ENCODE measurements around the gene DOK6.
"Not testable (repeated sequence)": the region's sequence is repeated elsewhere in the genome, so short reads cannot be mapped to it uniquely, and the experiment has no call there.

DOK6 gene

DNA sequence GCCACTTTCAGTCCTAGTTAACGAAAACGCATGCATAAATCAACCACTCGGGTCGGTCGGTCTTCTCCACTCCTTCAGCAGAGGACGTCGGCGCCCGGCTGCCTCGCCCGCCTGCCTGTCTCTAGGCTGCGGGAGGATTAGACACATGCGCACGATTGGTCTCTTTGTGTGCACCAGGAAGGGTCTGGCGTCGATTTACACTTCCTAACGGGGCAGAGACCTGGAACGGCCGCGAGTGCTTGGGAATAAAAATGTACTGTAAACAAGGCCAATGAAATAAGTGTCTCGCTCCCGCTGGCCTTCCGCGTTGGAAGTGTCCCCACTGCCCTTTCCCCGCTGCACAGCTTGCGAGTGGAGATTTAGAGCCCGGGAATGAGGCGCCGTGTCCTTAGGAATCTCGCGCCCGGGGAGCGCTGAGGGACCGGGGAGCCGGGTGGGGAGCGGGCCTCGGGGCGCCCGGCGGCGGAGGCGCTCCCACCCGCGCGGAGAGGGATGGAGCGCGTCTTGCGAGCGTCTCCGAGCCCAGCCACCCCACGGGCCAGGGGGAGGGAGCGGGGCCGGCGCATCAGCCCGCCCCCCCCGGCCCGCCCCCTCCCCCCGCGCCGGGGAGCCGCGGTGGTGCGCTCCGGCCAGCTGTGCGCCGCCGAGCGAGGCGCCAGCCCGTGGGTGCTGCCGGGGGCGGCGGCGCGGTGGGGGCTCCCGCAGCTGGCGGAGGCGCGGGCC lies at the start of gene DOK6:
TSS of gene DOK6 (plus strand) at position 636 of the 723 bp plus-strand sequence.
- DNase-seq = peak in 1 of 3 donors; percentile 17

- DNase-seq = no peak
Measured at GRCh38 chr18:69353023-69353422, 47.7 kb upstream of the DOK6 start.

GRCh38 chr18:69357590-69357989 lies 43.1 kb upstream of the DOK6 start:
- DNase-seq = no peak

DNA sequence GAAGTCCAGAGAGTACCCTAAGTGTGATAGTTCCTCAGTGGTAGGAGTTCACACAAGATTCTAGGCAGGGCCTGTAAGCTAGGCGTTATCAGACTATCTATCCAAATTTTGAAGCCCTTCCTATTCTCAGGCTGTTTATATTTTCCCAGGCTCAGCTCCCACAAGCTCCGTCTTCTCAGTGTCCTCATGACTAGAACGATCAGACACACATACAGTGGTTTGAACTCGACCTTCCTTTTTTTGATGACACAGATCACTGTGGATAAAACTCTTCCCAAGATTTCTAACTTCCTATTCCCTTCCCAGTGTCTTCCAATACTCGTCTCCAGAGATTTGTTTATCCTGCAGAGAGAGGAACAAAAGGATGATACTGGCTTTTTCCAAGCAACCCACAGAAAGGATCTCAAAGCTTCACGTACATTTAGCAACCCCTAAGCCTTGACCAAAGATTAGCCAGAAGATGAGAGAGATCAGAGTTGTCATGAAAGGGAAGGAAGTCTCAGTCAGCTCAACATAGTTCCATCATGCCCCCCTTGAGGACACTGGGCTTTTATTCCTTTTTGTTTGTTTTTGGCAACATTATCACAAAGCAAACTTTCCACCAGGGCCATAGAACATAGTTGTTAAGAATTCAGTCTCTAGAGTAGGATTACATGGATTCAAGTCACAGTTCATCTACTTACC lies 42.3 kb upstream of the DOK6 start:
- no peak for DNase-seq

GRCh38 chr18:69359768-69360167 lies 40.9 kb upstream of the DOK6 start:
- not testable (repeated sequence) for DNase-seq

GRCh38 chr18:69364930-69365329 lies 35.8 kb upstream of the DOK6 start:
- DNase-seq = no peak

DNA sequence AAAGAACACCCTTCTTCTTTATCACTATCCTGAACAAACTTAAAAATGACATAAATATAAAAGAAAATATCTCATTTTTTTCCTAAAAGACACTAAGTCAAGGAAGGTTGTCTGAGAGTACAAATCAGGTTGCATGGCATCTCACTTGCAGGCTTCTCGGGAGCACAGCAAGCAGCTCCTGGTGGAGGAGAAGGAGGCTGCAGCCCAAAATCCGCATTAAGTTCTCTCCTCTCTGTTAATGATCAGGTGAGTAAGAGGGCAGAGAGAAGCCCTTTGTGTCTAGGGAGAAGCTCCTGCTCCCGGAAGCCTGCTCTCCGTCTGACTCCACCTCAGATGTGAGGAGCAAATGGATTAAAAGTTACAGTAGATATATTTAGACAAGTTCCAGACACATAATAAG lies 35.0 kb upstream of the DOK6 start:
- no peak for DNase-seq

DNA sequence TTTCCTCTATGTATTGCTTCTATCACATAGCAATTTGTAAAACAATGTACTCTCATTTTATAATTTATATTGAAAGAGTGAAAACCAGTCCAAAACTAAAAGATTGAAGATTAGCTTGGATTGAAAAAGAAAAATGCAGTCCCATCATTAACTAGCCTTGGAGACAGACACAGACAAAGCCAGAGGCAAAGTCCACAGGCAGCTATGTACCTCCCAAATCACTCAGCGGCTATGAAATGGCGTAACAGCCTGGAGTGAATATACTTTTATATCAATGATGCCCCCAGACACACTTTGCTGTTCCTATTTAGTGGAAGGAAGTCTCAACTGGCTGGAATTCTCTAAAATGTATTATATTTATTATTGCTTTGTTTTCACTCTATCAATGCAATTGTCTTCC lies 33.6 kb upstream of the DOK6 start:
- no peak for DNase-seq

DNA sequence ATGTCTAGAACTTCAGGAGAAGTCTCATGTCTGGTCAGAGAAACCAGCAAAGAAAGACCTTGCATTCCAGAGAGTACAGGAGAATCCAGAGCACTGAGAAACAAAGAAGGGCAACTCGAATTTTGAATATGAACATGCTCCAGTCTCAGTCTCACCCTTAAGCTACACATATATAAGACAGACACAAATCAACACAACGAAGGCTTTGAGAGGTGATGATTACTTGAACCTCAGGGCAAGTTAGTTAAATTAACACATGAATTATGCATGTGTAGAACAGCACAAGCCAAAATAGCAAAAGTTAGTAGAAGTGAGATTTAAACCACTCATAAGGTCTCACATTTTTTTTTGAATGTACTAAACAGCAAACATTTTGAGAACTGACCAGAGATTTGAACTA lies 29.0 kb upstream of the DOK6 start:
- no peak for DNase-seq

- DNase-seq = no peak
Measured at GRCh38 chr18:69380324-69380723, 20.4 kb upstream of the DOK6 start.

DNA sequence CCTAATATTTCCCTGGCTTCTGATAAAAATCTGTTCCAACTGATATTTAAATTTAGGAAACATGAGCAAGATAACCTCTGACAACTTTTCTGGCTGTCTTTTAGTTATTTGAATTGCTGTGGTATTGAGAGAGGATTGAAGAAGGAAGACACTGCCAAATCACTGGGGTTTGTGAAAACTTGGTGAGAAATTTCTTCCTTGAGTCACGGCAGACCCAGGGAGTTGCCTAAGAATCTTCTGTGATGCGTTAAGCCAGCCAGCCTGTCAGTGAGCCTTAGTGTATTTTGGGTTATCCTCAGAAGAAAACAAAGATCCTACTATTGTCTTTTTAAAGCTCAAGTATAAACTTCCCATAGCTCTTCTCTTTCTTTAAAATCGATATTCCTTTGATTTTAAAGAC lies 17.5 kb upstream of the DOK6 start:
- DNase-seq = no peak

- no peak for DNase-seq
Measured at GRCh38 chr18:69387186-69387585, 13.5 kb upstream of the DOK6 start.

DNA sequence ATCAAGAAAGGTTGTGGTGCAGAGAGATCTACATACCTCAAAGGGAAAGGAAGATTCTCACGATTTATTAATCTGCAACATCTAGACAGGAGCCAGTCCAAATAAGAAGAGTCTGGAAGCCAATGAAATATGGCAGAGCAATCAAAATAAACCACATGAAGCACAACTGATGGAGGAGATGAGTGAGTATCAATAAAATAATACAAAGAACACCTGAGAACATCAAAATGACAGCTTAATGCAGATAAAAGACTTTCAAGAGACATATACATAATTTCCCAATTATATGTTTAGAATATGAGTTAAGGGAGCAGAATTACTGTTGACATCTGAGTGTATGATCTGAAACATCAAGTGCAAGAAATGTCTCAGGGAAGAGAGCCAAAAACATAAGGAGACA lies 12.5 kb upstream of the DOK6 start:
- DNase-seq = no peak

GRCh38 chr18:69397096-69397495 lies 3.6 kb upstream of the DOK6 start:
- DNase-seq = peak in 1 of 3 donors; percentile 14

DNA sequence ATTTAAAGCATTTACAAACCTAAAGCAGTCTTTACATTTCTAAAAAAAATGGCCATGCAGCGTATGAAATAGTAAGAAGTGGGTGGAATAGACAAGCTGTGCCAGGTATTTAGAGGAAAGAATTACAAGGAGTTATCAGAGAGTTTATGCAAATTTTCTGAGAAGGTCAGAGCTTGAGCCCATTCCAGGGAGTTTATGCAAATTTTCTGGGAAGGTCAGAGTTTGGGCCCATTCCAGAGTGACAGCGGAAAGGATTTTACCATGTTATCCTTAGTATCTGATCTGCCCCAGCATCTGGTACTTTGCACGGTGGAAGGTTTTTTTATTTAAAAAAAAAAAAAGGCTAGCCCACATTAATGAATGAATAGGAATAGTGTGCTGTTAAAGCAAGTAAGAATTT lies 1.4 kb upstream of the DOK6 start:
- DNase-seq = peak in 1 of 3 donors; percentile 14

DNA sequence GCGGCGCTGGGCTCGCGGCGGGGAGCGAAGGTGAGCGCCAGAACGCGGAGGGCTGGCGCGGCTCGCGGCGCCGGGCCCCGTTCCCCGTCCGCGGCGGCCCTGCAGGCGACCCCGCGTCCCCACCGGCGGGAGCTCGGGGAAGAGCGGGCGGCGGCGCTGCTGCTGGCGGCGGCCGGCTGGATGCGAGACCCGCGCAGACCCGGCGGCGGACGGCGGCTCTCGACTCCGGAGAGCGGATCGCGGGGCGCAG lies 213 bp downstream of the DOK6 start:
- peak in 1 of 3 donors; percentile 4 for DNase-seq

GRCh38 chr18:69401226-69401971 lies 711 bp downstream of the DOK6 start:
- DNase-seq = peak in 1 of 3 donors; percentile 14

GRCh38 chr18:69401972-69402532 lies 1.4 kb downstream of the DOK6 start:
- DNase-seq = peak in 1 of 3 donors; percentile 1

- DNase-seq = peak in 1 of 3 donors; percentile 9
Measured at GRCh38 chr18:69402533-69402989, 1.9 kb downstream of the DOK6 start.

GRCh38 chr18:69408522-69408921 lies 7.8 kb downstream of the DOK6 start:
- DNase-seq = no peak

GRCh38 chr18:69411199-69411598 lies 10.5 kb downstream of the DOK6 start:
- no peak for DNase-seq

GRCh38 chr18:69414184-69414583 lies 13.5 kb downstream of the DOK6 start:
- DNase-seq = no peak

DNA sequence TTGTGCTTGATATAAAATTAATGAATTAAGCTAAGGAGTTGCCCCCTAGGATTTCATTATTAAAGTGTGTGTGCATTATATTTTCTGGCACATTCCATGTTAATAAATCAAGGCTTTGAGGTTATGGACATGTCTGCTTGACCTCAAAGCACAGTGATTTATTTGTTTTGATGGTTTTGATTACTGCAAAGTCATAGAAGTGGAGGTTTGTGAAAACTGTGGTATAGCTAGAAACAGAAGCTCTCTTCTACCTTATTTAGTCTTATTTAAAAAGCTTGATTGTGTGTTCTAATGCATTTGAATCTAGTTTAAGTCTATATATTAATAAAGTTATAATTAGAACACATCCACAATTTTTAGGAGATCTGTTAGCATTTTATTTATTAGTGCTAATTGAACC lies 32.2 kb downstream of the DOK6 start:
- no peak for DNase-seq

- no peak for DNase-seq
Measured at GRCh38 chr18:69435000-69435399, 34.3 kb downstream of the DOK6 start.

Measured in suppressor macrophage treated with lipopolysaccharide for 1 hour (primary cell).